Loucy (cell line): Measurements from ENCODE around the gene WNT3.

ENCODE experiments used
- EZH2phosphoT487 ChIP-seq: fragments of 200-600 bp; IDR thresholded peaks from 2 replicates; pipeline ENCODE4 v1.6.1; 2018; ENCODE audit warnings: antibody characterized with exemption, mild to moderate bottlenecking, moderate library complexity, borderline replicate concordance
- TF ChIP-seq, protein P1 (sequence below): fragments of 200-600 bp; sonication (generic); conservative IDR thresholded peaks from 2 replicates; pipeline ENCODE4 v1.5.1; 2014; ENCODE audit warnings: mild to moderate bottlenecking, antibody characterized with exemption, low read length

- TF ChIP-seq, protein P1, sequence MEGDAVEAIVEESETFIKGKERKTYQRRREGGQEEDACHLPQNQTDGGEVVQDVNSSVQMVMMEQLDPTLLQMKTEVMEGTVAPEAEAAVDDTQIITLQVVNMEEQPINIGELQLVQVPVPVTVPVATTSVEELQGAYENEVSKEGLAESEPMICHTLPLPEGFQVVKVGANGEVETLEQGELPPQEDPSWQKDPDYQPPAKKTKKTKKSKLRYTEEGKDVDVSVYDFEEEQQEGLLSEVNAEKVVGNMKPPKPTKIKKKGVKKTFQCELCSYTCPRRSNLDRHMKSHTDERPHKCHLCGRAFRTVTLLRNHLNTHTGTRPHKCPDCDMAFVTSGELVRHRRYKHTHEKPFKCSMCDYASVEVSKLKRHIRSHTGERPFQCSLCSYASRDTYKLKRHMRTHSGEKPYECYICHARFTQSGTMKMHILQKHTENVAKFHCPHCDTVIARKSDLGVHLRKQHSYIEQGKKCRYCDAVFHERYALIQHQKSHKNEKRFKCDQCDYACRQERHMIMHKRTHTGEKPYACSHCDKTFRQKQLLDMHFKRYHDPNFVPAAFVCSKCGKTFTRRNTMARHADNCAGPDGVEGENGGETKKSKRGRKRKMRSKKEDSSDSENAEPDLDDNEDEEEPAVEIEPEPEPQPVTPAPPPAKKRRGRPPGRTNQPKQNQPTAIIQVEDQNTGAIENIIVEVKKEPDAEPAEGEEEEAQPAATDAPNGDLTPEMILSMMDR = no peak
- no peak for TF ChIP-seq EZH2phosphoT487
Measured at GRCh38 chr17:46745376-46745775, 73.1 kb downstream of the WNT3 start.
